NCI-H187 (cell line): Measurements from ENCODE around the gene NID2.

Experiments
- DNase-seq, 2 experiments: peaks; one replicate each; lab custom pipeline; 2025; lab: John Stamatoyannopoulos, UW

NID2 gene

GRCh38 chr14:52052288-52052943 lies 16.4 kb downstream of the NID2 start:
- DNase-seq: no peak

- DNase-seq: no peak
Observed at GRCh38 chr14:52051871-52052270, 17.0 kb downstream of the NID2 start.

- no peak for DNase-seq
Observed at GRCh38 chr14:52051251-52051650, 17.6 kb downstream of the NID2 start.

- DNase-seq: no peak
Observed at GRCh38 chr14:52049721-52050588, 18.9 kb downstream of the NID2 start.

GRCh38 chr14:52049271-52049670 lies 19.6 kb downstream of the NID2 start:
- DNase-seq: no peak

GRCh38 chr14:52048641-52049204 lies 20.1 kb downstream of the NID2 start:
- no peak for DNase-seq

GRCh38 chr14:52048116-52048515 lies 20.7 kb downstream of the NID2 start:
- no peak for DNase-seq

GRCh38 chr14:52046376-52046917 lies 22.4 kb downstream of the NID2 start:
- no peak for DNase-seq

- no peak for DNase-seq
Observed at GRCh38 chr14:52044791-52045522, 23.9 kb downstream of the NID2 start.

- peak in 1 of 2 experiments; percentile 3 for DNase-seq
Observed at GRCh38 chr14:52043690-52044089, 25.2 kb downstream of the NID2 start.

GRCh38 chr14:52042371-52043289 lies 26.2 kb downstream of the NID2 start:
- no peak for DNase-seq

- no peak for DNase-seq
Observed at GRCh38 chr14:52040598-52040997, 28.3 kb downstream of the NID2 start.

GRCh38 chr14:52039124-52039815 lies 29.6 kb downstream of the NID2 start:
- no peak for DNase-seq

GRCh38 chr14:52033101-52033642 lies 35.7 kb downstream of the NID2 start:
- no peak for DNase-seq

GRCh38 chr14:52032204-52032801 lies 36.6 kb downstream of the NID2 start:
- DNase-seq: no peak

GRCh38 chr14:52031781-52032180 lies 37.1 kb downstream of the NID2 start:
- DNase-seq: no peak

- no peak for DNase-seq
Observed at GRCh38 chr14:52029881-52030280, 39.0 kb downstream of the NID2 start.

- no peak for DNase-seq
Observed at GRCh38 chr14:52026901-52027300, 42.0 kb downstream of the NID2 start.

GRCh38 chr14:52026017-52026660 lies 42.7 kb downstream of the NID2 start:
- no peak for DNase-seq
